MM.1S (cell line): ENCODE data around the gene MAG.

Experiments used
- DNase-seq: peaks from one replicate; pipeline ENCODE4 v3.0.0-alpha.2; 2015
- H2AFZ ChIP-seq: fragments of 300-600 bp; sonication (generic); 2 replicates; pipeline ENCODE4 v1.6.0; 2016; ENCODE audit warnings: antibody characterized with exemption, low read length
- H3F3A ChIP-seq: fragments of 300-600 bp; sonication (generic); 2 replicates; pipeline ENCODE4 v1.6.1; 2016; ENCODE audit warnings: mild to moderate bottlenecking, antibody characterized with exemption, low read length, moderate library complexity, mixed read lengths; ENCODE audit not compliant: insufficient read depth
- H3K27ac ChIP-seq: fragments of 300-600 bp; sonication (generic); 2 replicates; pipeline ENCODE4 v1.5.1; 2016; ENCODE audit warnings: mild to moderate bottlenecking, low read length
- H3K27me3 ChIP-seq: fragments of 300-600 bp; sonication (generic); replicated peaks from 2 replicates; pipeline ENCODE4 v1.6.0; 2016; ENCODE audit warnings: low read length; ENCODE audit not compliant: insufficient read depth
- H3K36me3 ChIP-seq: fragments of 300-600 bp; sonication (generic); replicated peaks from 2 replicates; pipeline ENCODE4 v1.6.1; 2016; ENCODE audit warnings: mild to moderate bottlenecking, low read length, mixed read lengths; ENCODE audit not compliant: insufficient read depth
- H3K4me1 ChIP-seq: fragments of 300-600 bp; sonication (generic); 2 replicates; pipeline ENCODE4 v1.6.1; 2016; ENCODE audit warnings: low read length, mixed read lengths
- H3K4me2 ChIP-seq: fragments of 300-600 bp; sonication (generic); 2 replicates; pipeline ENCODE4 v1.6.0; 2016; ENCODE audit warnings: low read depth, low read length
- H3K4me3 ChIP-seq: fragments of 300-600 bp; sonication (generic); 2 replicates; pipeline ENCODE4 v1.5.1; 2016; ENCODE audit warnings: low read length, mixed read lengths
- H3K79me2 ChIP-seq: fragments of 300-600 bp; sonication (generic); 2 replicates; pipeline ENCODE4 v1.6.1; 2016; ENCODE audit warnings: mixed run types, low read length, mixed read lengths
- H3K9ac ChIP-seq: fragments of 300-600 bp; sonication (generic); 2 replicates; pipeline ENCODE4 v1.6.1; 2016; ENCODE audit warnings: low read length, mixed read lengths
- H3K9me2 ChIP-seq: fragments of 300-600 bp; sonication (generic); replicated peaks from 2 replicates; pipeline ENCODE4 v1.6.1; 2016; ENCODE audit warnings: mild to moderate bottlenecking, low read length, mixed read lengths; ENCODE audit not compliant: insufficient read depth
- H3K9me3 ChIP-seq: fragments of 300-600 bp; sonication (generic); replicated peaks from 2 replicates; pipeline ENCODE4 v1.6.1; 2016; ENCODE audit warnings: mild to moderate bottlenecking, low read length, mixed read lengths; ENCODE audit not compliant: insufficient read depth
- H4K20me1 ChIP-seq: fragments of 300-600 bp; sonication (generic); 2 replicates; pipeline ENCODE4 v1.6.1; 2016; ENCODE audit warnings: mild to moderate bottlenecking, low read length, moderate library complexity, mixed read lengths; ENCODE audit not compliant: insufficient read depth
- CTCF ChIP-seq: fragments of 300-600 bp; sonication (generic); IDR thresholded peaks from 2 replicates; pipeline ENCODE4 v1.5.1; 2016; ENCODE audit warnings: antibody characterized with exemption, low read length, mixed read lengths
- EZH2 ChIP-seq: fragments of 300-600 bp; sonication (generic); optimal IDR thresholded peaks from 2 replicates; pipeline ENCODE3; 2017; ENCODE audit warnings: low read depth, mild to moderate bottlenecking, antibody characterized with exemption, low read length, mixed read lengths
- EZH2phosphoT487 ChIP-seq: fragments of 300-600 bp; sonication (generic); IDR thresholded peaks from 2 replicates; pipeline ENCODE4 v1.6.1; 2018; ENCODE audit warnings: antibody characterized with exemption, low read length

Gene MAG

GRCh38 chr19:35337984-35338296 lies 46.0 kb downstream of the MAG start:
- no peaks in the 10 kb centered on the region for H4K20me1 ChIP-seq
- no peak overlapping the region for H3K9ac ChIP-seq
- no peak overlapping the region for H3K27ac ChIP-seq
- no peak overlapping the region for H2AFZ ChIP-seq
- no peaks in the 10 kb centered on the region for H3K36me3 ChIP-seq
- H3K9me2 ChIP-seq = no peaks in the 10 kb centered on the region
- no peak overlapping the region for H3K4me3 ChIP-seq
- no peaks in the 10 kb centered on the region for H3K79me2 ChIP-seq
- no peak overlapping the region for H3K4me2 ChIP-seq
- DNase-seq = no peak
- no peak for TF ChIP-seq EZH2phosphoT487
- no peak for TF ChIP-seq EZH2
- TF ChIP-seq CTCF = no peak
- no peaks in the 10 kb centered on the region for H3F3A ChIP-seq
- H3K9me3 ChIP-seq = no peaks in the 10 kb centered on the region
- H3K27me3 ChIP-seq = peaks cover 92% of the 10 kb centered on the region
- no peaks in the 10 kb centered on the region for H3K4me1 ChIP-seq

DNA sequence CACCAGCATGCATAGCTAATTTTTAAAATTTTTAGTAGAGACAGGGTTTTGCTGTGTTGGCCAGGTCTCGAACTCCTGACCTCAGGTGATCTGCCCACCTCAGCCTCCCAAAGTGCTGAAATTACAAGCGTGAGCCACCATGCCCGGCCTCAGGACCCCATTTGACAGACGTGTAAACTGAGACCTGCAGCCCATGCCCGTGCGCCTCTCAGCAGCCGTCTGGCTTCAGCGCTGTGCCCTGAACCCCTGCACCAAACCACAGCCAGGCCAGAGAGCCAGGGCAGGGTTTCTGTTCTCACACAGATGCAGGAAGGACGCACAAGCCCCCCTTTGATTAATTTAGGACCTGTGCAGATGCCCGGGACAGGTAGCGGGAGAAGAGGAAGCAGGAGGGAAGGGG lies 48.5 kb downstream of the MAG start:
- no peaks in the 10 kb centered on the region for H3K9me2 ChIP-seq
- no peaks in the 10 kb centered on the region for H3K36me3 ChIP-seq
- no peak overlapping the region for H3K27ac ChIP-seq
- H3K9ac ChIP-seq = no peak overlapping the region
- no peak overlapping the region for H2AFZ ChIP-seq
- peaks cover 92% of the 10 kb centered on the region for H3K27me3 ChIP-seq
- no peaks in the 10 kb centered on the region for H4K20me1 ChIP-seq
- TF ChIP-seq EZH2 (no peak), EZH2phosphoT487 (no peak), CTCF (no peak)
- DNase-seq = no peak
- H3F3A ChIP-seq = no peaks in the 10 kb centered on the region
- H3K4me1 ChIP-seq = no peaks in the 10 kb centered on the region
- H3K4me3 ChIP-seq = no peak overlapping the region
- H3K4me2 ChIP-seq = no peak overlapping the region
- no peaks in the 10 kb centered on the region for H3K79me2 ChIP-seq
- no peaks in the 10 kb centered on the region for H3K9me3 ChIP-seq

DNA sequence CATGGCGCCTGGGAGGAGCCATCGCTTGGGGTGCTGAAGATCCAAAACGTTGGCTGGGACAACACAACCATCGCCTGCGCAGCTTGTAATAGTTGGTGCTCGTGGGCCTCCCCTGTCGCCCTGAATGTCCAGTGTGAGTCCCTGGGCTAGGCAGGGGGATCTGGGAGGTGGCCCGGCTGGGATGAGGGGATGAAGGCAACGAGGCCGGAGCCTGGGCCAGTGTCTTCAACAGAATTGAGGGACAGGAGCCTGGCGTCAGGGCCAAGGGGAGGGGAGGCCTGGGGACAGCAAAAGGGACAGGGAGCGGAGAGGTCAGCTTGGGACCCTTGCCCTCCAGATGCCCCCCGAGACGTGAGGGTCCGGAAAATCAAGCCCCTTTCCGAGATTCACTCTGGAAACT lies 49.0 kb downstream of the MAG start:
- Histone ChIP-seq H3K36me3 (no peaks in the 10 kb centered on the region), H3K27ac (no peak overlapping the region), H3K4me1 (no peaks in the 10 kb centered on the region), H2AFZ (no peak overlapping the region), H3K4me3 (no peak overlapping the region), H3F3A (no peaks in the 10 kb centered on the region), H4K20me1 (no peaks in the 10 kb centered on the region), H3K27me3 (peaks cover 92% of the 10 kb centered on the region), H3K4me2 (no peak overlapping the region), H3K9ac (no peak overlapping the region), H3K9me3 (no peaks in the 10 kb centered on the region), H3K79me2 (no peaks in the 10 kb centered on the region), H3K9me2 (no peaks in the 10 kb centered on the region)
- no peak for TF ChIP-seq EZH2
- TF ChIP-seq CTCF = no peak
- TF ChIP-seq EZH2phosphoT487 = no peak
- no peak for DNase-seq
